Activated gamma-delta T cell (primary cell): Measurements from ENCODE around the gene B3GALNT1.
"Not testable (repeated sequence)": the region's sequence is repeated elsewhere in the genome, so short reads cannot be mapped to it uniquely, and the experiment has no call there.

Experiments used
- DNase-seq: peaks from one replicate; lab custom pipeline; 2025; lab: John Stamatoyannopoulos, UW

The B3GALNT1 gene

DNA sequence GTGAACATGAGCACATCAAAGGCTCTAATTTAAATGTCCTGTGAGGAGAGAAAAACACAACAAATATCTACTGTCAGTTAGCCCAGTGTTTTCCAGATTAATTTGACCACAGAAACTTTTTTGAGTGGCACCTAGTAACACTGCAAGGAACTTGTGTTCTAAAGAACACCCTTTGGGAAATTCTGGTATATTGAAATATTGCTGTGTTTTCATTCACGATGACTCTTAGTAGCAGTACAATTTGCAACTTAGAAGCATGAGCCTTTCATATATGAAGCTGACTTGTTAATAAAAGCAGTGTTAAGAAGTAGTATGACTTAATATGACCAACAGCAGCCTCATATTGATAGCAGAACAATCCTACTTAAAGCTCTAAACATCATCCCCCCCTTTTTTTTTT, 32.0 kb downstream of the B3GALNT1 start:
- no peak for DNase-seq

DNA sequence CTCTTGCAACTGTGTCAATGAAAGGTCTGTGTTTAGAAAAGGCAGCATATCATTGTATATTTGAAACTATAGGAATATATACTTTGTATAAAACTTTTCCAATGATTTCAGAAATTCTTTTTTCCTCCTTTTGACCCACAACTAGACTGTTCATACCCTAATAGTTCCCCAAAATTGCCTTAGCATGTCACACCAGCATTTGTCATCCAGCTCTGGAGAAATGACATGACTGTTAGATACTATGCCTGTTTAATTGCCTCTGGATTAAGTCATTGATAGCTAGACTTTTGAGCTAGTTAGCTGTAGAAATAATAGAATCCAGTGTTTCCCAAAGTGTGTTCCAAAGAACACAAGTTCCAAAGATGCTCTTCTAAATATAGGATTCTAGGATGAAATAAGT, 32.4 kb downstream of the B3GALNT1 start:
- DNase-seq: no peak

DNA sequence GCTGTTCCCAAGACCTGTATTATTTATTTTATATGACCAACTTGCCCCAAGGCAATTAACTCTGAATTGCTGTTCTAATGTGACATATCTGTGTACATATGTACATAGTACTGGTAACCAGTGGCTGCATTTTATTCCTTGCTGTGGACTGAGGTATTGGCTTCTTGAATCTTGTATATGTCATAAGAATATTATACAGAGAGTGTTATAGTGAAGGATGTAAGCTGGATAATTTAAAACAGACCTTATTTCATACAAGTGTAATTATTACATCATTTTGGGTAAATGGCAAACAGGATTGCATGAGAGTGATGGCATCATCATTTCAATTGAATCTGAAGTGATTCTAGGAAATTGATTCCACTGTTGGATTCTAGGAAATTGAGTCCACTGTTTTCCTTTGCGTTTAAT, 32.9 kb downstream of the B3GALNT1 start:
- DNase-seq: no peak

DNA sequence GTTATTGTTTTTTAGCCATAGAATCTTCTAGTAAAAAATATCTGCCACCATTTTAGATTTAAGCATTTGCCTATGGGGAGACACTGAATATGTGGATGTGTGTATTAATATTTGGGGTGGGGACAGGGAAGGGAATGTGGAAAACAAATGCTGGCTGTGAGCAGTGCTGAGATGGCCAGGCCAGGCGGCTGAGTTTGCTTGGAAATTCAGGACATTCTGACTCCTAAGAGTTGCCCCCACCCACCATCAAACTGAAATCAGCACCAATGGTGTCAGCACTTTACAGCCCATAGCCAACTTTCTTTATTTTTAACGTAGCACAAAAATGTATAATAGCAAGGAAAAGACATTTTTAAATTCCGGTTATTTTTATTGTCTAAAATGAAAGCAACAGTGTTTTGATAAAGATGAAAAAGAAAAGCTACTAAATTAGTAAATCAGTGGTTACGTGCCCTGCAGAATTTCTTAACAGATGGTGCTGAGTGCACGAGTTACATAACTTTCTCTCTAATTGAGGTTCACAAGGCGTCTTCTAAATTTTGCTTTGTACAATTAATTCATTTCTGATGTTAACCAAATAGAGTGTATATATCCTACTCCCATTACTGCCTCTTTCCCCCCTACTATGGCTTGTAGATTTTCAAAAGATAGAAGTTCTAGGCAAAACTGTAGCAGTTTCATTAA, 34.0 kb downstream of the B3GALNT1 start:
- no peak for DNase-seq

DNA sequence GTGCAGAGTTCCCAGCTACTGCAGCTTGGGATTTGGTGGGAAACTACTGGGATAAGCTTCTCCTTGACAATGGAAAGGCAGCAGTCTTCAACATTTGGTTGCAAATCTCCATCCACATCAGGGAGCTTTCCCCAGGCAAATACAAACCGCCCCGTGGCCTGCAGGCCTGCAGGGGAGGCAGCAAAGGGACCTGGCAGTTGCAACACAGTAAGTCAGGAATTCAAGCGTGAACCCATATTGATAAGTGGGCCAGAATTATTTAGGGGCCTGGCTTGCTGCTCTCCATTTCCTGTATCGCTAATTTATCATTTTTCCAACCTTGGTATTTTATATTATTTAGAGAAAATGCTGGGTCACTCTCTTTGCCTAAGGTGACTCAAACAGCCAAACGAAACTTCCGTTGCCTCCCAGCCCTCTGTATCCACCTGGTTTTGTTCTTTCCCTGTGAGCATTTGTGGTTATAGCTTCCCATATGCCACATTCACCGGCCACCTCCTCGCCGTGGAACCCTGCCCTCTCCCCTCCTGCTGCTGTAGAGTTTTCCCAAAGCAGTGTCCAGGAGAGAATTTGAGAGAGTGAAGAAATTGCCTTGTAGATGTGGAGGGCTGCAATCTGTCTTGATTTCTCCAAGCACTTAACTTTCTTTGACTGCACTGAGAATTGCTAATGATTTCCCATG, 34.8 kb downstream of the B3GALNT1 start:
- no peak for DNase-seq

DNA sequence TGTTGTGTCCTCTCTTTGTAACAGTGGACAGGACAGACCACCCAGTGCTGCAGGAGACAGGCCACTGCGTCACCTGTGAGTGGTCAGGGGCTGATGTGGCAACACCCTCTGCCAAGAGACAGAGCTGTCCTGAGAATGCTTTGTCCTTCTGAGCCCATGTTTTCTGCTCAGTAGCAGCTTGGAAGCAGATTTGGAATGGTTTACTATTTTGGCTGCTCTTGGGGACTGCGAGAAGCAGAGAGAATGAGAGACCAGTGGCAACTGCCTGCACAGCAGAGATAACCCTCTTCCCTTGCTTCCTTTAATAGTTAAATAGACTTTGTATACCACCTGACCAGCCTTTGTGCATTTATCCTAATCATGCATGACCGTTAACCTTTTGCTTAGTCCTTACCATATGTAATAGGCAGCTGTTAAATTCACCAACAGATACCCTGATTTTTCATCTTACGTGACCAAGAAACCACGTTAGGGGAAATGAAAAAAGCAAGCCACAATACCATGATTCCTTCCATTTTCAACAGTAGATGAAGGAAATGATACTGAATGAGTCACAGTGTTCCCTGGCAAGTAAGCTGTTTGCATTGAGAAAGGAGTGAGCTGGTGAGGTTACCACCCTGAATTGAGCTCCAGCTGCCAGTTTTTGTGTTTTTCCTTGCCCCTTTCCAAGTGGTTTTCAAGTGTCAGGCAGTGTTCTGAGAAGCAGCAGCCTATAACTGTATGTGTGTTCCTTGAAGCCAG, 35.5 kb downstream of the B3GALNT1 start:
- DNase-seq: no peak

DNA sequence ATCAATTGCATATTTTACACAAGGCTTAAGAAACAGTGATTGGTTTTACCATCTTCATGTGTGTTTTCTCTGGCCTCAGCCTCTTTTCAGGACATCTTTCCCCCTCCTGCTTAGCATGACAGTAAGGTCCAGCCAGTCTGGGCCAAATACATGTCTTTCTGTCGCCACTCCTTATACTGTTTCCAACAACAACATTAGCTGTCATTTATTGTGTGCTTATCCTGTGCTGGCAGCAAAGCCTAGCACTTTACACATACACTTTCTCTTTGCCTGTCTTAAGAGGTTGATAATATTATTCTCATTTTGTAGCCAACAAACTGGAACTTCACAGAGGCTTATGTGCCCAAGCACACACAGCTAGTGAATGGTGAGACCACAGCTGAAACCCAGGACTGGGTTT, 37.8 kb downstream of the B3GALNT1 start:
- no peak for DNase-seq

DNA sequence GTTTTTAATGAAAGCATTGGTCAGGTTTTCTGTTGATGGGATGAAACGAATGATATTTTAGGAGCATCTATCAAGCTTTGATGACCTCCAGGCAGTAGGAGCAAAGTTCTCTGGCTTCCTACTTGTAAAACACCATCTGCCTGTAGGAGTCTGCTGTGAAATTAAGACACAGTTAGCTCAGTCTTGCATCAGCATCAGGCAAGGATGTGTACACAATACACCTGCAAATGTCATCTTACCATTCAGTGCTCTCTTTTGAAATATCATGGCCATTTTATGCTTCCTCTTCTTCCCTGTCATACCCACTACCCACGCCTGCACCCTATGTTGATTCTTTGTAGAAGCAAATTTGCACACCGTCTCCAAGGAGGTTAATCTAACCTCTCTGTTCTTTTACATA, 38.2 kb downstream of the B3GALNT1 start:
- no peak for DNase-seq

DNA sequence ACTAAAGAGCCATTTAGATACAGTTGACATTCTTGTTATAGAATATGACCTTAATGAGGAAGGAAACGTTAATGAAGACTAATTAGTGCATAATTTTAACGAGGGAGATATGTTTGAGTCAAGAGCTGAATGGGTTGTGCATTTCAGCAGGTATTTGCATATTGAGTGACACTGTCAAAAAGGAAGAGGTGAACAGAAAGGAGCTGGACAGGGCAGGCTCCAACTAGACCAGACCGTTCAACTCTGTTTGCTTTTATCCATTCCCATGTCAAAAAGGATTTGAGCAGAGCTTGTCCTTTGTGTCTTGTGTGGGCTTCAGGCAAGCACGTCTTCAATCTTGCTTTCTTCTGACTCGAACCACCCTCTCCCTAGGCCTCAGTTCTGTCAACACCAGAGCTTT, 40.7 kb downstream of the B3GALNT1 start:
- DNase-seq: no peak

DNA sequence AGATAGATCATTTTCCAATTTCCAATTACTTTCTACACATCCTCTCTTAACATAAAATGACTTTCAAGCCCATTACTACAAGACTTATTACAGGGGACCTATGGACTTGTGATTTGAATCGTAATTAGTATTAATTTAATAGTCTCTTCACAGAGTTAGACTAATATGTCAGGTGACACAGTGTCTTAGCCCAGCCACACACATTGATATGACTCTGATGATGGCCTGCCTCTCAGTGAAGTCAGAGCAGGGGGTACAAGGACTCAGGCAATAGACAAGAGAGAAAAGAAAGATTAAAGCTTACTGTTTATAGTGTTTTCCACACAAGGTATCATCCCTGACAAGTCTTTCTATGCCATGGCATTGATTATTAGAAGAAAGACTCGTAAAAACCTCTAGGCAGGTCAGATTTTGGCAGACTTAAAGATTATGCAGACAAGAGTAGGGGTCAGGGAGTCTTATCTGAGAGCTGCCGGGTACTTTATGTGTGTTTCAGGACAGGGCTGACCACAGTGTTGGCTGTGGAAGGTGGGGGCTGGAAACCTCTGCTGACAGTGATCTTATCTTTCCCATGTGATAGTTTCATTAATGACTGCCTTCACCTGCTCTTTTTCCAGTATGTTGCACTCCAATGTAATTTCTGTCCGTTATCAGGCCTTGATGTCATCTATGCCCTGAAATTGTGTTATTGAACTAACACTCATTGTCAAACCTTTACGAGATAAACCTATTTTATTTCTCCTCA, 50.1 kb downstream of the B3GALNT1 start:
- DNase-seq: no peak

DNA sequence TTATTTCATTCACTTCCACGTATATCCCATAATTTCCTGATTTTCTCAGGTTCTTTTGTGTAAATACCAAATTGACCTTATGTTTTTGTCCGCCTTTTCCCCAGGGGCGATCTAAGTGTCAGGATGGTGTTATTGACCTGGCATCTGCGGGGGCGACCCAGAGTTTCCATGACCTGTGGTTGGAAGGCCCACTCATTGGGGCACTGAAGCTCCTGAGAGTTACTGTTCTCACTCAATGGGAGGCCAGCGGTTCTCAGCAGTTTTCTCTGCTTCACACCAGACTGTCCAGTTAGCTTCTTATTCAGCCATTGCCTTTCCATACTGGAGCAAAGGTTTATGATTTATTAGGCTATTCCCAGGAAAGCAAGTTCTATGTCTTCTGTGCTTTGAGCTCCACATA, 53.3 kb downstream of the B3GALNT1 start:
- DNase-seq: no peak

DNA sequence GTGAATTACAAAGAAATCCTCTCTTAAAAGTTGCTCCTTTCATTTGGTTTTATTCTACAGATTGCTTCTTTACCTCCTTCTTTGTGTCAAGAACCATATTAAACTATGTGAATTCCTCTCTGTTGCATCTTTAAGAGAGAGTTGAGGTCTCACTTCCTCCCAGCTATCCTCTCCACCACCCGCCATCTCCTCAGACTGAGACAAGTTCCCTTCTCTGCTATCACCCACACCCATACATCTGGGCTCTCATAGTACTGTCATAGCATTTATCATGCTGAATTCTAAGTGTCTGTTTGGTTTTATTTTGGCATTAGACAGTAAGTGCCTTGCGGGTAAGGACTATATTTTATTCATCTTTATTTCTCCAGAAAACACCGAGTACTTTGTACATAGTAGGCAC, 54.2 kb downstream of the B3GALNT1 start:
- no peak for DNase-seq

DNA sequence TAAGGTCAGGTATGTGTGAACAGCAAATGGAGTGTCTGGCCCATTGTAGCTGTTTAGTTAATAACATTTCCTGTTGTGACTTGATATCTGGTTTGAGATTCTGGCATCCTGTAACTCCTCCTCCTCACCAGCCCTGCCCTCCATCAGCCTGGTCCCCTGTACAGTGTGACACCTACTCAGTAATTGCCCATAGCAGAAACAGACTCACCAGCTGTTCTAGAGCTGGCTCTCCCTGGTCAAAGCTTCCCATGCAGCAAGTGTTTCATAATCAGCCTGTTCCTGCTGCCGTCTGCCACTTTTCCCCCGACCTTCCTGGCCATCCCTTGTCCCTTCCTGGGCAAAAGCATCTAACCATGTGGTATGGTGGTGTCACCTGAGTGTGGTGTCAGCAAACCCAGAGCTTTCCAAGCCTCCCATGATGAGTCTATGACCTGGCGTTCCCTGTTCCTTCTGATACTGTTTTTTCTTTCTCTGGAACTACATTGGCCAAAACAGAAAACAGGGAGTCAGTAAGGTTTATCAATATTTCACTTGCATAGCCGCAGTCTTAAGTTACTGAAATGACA, 55.4 kb downstream of the B3GALNT1 start:
- DNase-seq: no peak

DNA sequence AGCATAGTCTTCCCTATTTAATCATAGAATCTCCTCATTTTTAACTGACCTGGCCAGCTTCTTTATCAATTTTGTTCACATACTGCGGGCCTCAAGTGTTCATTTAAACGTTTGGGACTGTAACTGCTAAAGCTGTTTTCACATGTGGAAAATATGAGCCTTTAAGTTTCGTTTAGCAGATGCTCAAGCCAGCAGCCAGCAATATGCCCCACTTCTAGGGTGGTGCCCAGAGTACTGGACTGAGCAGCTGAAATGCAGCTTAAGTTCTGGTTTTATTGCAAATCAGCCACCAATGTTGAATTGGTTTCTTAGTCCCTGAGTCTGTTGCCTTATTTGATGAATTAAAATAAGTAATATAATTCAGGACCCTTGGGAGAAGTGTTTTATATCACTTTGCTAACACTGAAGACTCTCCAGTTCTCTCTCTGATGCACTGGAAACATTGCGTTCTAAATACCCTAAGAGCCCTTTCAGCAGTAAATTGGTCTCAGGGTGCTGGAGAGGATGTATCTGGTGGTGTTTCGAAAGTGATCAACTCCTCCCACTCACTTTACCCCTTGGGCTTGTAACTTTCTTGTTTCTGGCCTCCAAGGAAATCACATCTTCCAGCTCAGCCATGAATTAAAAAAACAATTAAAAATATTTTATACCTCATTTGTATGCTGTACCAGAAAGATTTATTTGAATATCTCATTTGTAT, 61.7 kb downstream of the B3GALNT1 start:
- DNase-seq: no peak

DNA sequence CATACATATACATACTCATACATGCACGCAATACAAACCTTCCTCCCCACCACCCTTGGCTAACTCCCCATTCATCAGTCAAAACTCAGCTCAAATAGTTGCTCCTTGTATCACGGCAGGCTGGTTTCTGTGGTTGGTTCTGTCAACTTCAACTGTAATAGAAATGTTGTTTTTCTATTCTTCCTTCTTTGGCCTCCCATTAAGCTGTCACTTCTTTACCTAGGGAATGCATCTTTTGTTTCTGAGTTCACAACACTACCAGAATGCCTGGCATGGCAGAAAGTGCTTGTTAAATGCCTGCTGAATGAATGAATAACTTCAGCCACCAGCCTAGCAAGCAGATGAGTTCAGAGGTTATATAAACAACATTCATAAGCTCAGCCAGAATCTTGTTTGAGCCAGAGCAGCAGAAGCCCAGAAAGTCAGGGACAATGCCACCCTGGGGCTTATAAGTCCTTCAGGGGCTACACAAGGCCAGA, 63.1 kb downstream of the B3GALNT1 start:
- DNase-seq: no peak

DNA sequence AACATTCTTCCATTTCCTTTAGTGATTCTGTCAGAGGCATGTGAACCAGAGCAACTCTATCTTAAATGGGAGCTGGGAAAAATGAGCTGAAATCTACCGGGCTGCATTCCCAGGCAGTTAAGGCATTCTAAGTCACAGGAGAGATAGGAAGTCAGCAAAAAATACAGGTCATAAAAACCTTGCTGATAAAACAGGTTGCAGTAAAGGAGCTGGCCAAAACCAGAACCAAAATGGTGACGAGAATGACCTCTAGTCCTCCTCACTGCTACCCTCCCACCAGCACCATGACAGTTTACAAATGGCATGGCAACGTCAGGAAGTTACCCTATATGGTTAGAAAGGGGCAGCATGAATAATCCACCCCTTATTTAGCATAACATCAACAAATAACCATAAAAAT, 66.4 kb downstream of the B3GALNT1 start:
- DNase-seq: no peak

DNA sequence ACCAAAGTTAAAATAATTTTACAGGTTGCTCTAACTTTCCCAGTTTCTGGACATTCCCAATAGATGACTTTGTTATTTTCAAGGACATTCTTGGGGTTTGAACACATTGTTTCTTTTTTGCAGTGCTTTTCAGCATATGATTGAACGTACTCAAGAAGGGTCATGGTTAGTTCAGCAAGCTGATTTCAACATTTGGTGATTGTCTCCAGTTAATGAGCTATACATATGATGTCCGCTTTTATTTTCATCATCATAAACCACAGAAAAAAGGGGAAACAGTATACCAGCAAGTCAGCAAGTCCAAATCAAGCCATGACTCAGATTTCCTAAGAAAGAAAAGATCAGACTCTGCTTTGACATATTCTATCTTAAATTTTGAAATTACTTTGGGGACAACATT, 69.4 kb downstream of the B3GALNT1 start:
- no peak for DNase-seq

DNA sequence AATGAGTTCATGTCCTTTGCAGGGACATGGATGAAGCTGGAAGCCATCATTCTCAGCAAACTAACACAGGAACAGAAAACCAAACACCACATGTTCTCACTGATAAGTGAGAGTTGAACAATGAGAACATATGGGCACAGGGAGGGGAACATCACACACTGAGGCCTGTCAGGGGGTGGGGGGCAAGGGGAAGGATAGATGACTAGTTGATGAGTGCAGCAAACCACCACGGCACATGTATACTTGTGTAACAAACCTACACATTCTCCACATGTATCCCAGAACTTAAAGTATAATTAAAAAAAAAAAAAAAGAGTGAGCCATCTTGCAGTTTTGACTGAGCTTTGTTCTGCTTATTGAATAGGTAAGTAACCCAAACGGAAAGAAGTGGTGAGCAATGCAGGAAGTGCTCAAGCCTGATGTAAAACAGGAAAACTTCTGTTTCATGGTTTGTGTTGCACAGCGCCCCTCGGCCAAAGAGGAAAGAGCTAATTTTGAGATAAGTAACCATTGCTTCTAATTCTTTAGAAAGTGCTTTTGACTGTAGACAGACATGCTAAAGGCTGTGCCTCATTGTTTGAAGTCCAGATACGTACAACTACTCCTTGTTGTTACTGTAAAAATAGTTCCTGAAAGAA, 70.1 kb downstream of the B3GALNT1 start:
- not testable (repeated sequence) for DNase-seq
